Measurements from ENCODE around the gene PRKCE.

The PRKCE gene

GRCh38 chr2:45963816-45964215 is 312.3 kb downstream of the PRKCE start:
- peaks cover 14% of the 10 kb centered on the region for H3K4me1 Mint-ChIP-seq (ENCODE audit: low read depth)
- no peaks in the 10 kb centered on the region for H3K27me3 Mint-ChIP-seq (ENCODE audit: low read depth)
- H3K36me3 Mint-ChIP-seq (ENCODE audit: low read depth) = no peaks in the 10 kb centered on the region
- no peaks in the 10 kb centered on the region for H3K9me3 Mint-ChIP-seq
- H3K27ac Mint-ChIP-seq = no peak overlapping the region
- no peak for DNase-seq (ENCODE audit: low spot score)
- H3K4me3 Mint-ChIP-seq = no peak overlapping the region

GRCh38 chr2:45964223-45964841 is 312.9 kb downstream of the PRKCE start:
- H3K4me1 Mint-ChIP-seq (ENCODE audit: low read depth) = peaks cover 14% of the 10 kb centered on the region
- no peaks in the 10 kb centered on the region for H3K36me3 Mint-ChIP-seq (ENCODE audit: low read depth)
- peak overlapping the region; percentile 6 for H3K4me3 Mint-ChIP-seq
- no peak overlapping the region for H3K27ac Mint-ChIP-seq
- H3K27me3 Mint-ChIP-seq (ENCODE audit: low read depth) = no peaks in the 10 kb centered on the region
- no peaks in the 10 kb centered on the region for H3K9me3 Mint-ChIP-seq
- DNase-seq (ENCODE audit: low spot score) = no peak

GRCh38 chr2:45964906-45965305 is 313.4 kb downstream of the PRKCE start:
- H3K27me3 Mint-ChIP-seq (ENCODE audit: low read depth) = no peaks in the 10 kb centered on the region
- no peak overlapping the region for H3K27ac Mint-ChIP-seq
- H3K36me3 Mint-ChIP-seq (ENCODE audit: low read depth) = no peaks in the 10 kb centered on the region
- H3K4me1 Mint-ChIP-seq (ENCODE audit: low read depth) = peaks cover 14% of the 10 kb centered on the region
- no peak overlapping the region for H3K4me3 Mint-ChIP-seq
- no peak for DNase-seq (ENCODE audit: low spot score)
- H3K9me3 Mint-ChIP-seq = no peaks in the 10 kb centered on the region

GRCh38 chr2:45965871-45966498 is 314.5 kb downstream of the PRKCE start:
- peaks cover 14% of the 10 kb centered on the region for H3K4me1 Mint-ChIP-seq (ENCODE audit: low read depth)
- no peaks in the 10 kb centered on the region for H3K9me3 Mint-ChIP-seq
- no peak overlapping the region for H3K27ac Mint-ChIP-seq
- H3K27me3 Mint-ChIP-seq (ENCODE audit: low read depth) = no peaks in the 10 kb centered on the region
- DNase-seq (ENCODE audit: low spot score) = no peak
- H3K4me3 Mint-ChIP-seq = no peak overlapping the region
- no peaks in the 10 kb centered on the region for H3K36me3 Mint-ChIP-seq (ENCODE audit: low read depth)

- no peak overlapping the region for H3K27ac Mint-ChIP-seq
- H3K36me3 Mint-ChIP-seq (ENCODE audit: low read depth) = no peaks in the 10 kb centered on the region
- no peak for DNase-seq (ENCODE audit: low spot score)
Measured at GRCh38 chr2:45968946-45969584, 317.6 kb downstream of the PRKCE start.

GRCh38 chr2:45973426-45973825 is 322.0 kb downstream of the PRKCE start:
- H3K9me3 Mint-ChIP-seq = no peaks in the 10 kb centered on the region
- H3K4me1 Mint-ChIP-seq (ENCODE audit: low read depth) = no peaks in the 10 kb centered on the region
- H3K27me3 Mint-ChIP-seq (ENCODE audit: low read depth) = peaks cover 6% of the 10 kb centered on the region
- H3K36me3 Mint-ChIP-seq (ENCODE audit: low read depth) = no peaks in the 10 kb centered on the region
- no peak overlapping the region for H3K4me3 Mint-ChIP-seq
- no peak for DNase-seq (ENCODE audit: low spot score)
- H3K27ac Mint-ChIP-seq = no peak overlapping the region

More at GRCh38 chr2:45968946-45969584, 317.6 kb downstream of the PRKCE start:
- Mint-ChIP-seq H3K4me1 (ENCODE audit: low read depth) (peaks cover 13% of the 10 kb centered on the region), H3K9me3 (no peaks in the 10 kb centered on the region), H3K27me3 (ENCODE audit: low read depth) (peaks cover 6% of the 10 kb centered on the region), H3K4me3 (no peak overlapping the region)

GRCh38 chr2:45974056-45974455 is 322.6 kb downstream of the PRKCE start:
- Mint-ChIP-seq H3K27ac (no peak overlapping the region), H3K4me1 (ENCODE audit: low read depth) (no peaks in the 10 kb centered on the region), H3K4me3 (no peak overlapping the region), H3K9me3 (no peaks in the 10 kb centered on the region), H3K27me3 (ENCODE audit: low read depth) (peaks cover 6% of the 10 kb centered on the region), H3K36me3 (ENCODE audit: low read depth) (no peaks in the 10 kb centered on the region)
- no peak for DNase-seq (ENCODE audit: low spot score)

- no peaks in the 10 kb centered on the region for H3K9me3 Mint-ChIP-seq
- no peaks in the 10 kb centered on the region for H3K36me3 Mint-ChIP-seq (ENCODE audit: low read depth)
- no peak overlapping the region for H3K4me3 Mint-ChIP-seq
- peaks cover 6% of the 10 kb centered on the region for H3K4me1 Mint-ChIP-seq (ENCODE audit: low read depth)
- DNase-seq (ENCODE audit: low spot score) = peak; percentile 8
- peaks cover 6% of the 10 kb centered on the region for H3K27me3 Mint-ChIP-seq (ENCODE audit: low read depth)
- no peak overlapping the region for H3K27ac Mint-ChIP-seq
Measured at GRCh38 chr2:45974762-45975408, 323.4 kb downstream of the PRKCE start.

- no peaks in the 10 kb centered on the region for H3K9me3 Mint-ChIP-seq
- peaks cover 6% of the 10 kb centered on the region for H3K4me1 Mint-ChIP-seq (ENCODE audit: low read depth)
- no peak for DNase-seq (ENCODE audit: low spot score)
- peaks cover 6% of the 10 kb centered on the region for H3K27me3 Mint-ChIP-seq (ENCODE audit: low read depth)
- no peaks in the 10 kb centered on the region for H3K36me3 Mint-ChIP-seq (ENCODE audit: low read depth)
- no peak overlapping the region for H3K27ac Mint-ChIP-seq
- no peak overlapping the region for H3K4me3 Mint-ChIP-seq
Measured at GRCh38 chr2:45975752-45976517, 324.5 kb downstream of the PRKCE start.

- H3K9me3 Mint-ChIP-seq = no peaks in the 10 kb centered on the region
- H3K27ac Mint-ChIP-seq = no peak overlapping the region
- H3K4me1 Mint-ChIP-seq (ENCODE audit: low read depth) = peaks cover 6% of the 10 kb centered on the region
- no peak overlapping the region for H3K4me3 Mint-ChIP-seq
- no peak for DNase-seq (ENCODE audit: low spot score)
- H3K27me3 Mint-ChIP-seq (ENCODE audit: low read depth) = no peaks in the 10 kb centered on the region
- no peaks in the 10 kb centered on the region for H3K36me3 Mint-ChIP-seq (ENCODE audit: low read depth)
Measured at GRCh38 chr2:45978302-45978859, 326.9 kb downstream of the PRKCE start.

- no peaks in the 10 kb centered on the region for H3K36me3 Mint-ChIP-seq (ENCODE audit: low read depth)
- DNase-seq (ENCODE audit: low spot score) = no peak
- H3K27me3 Mint-ChIP-seq (ENCODE audit: low read depth) = no peaks in the 10 kb centered on the region
- no peak overlapping the region for H3K4me3 Mint-ChIP-seq
- H3K27ac Mint-ChIP-seq = no peak overlapping the region
- H3K9me3 Mint-ChIP-seq = no peaks in the 10 kb centered on the region
- H3K4me1 Mint-ChIP-seq (ENCODE audit: low read depth) = peaks cover 6% of the 10 kb centered on the region
Measured at GRCh38 chr2:45979065-45979464, 327.6 kb downstream of the PRKCE start.

- Mint-ChIP-seq H3K27ac (no peak overlapping the region), H3K9me3 (no peaks in the 10 kb centered on the region), H3K36me3 (ENCODE audit: low read depth) (no peaks in the 10 kb centered on the region), H3K4me3 (no peak overlapping the region), H3K27me3 (ENCODE audit: low read depth) (no peaks in the 10 kb centered on the region), H3K4me1 (ENCODE audit: low read depth) (peaks cover 6% of the 10 kb centered on the region)
- no peak for DNase-seq (ENCODE audit: low spot score)
Measured at GRCh38 chr2:45980161-45980865, 328.8 kb downstream of the PRKCE start.

GRCh38 chr2:45981384-45981930 is 330.0 kb downstream of the PRKCE start:
- no peaks in the 10 kb centered on the region for H3K36me3 Mint-ChIP-seq (ENCODE audit: low read depth)
- no peak overlapping the region for H3K4me3 Mint-ChIP-seq
- peaks cover 6% of the 10 kb centered on the region for H3K4me1 Mint-ChIP-seq (ENCODE audit: low read depth)
- no peaks in the 10 kb centered on the region for H3K9me3 Mint-ChIP-seq
- H3K27me3 Mint-ChIP-seq (ENCODE audit: low read depth) = no peaks in the 10 kb centered on the region
- DNase-seq (ENCODE audit: low spot score) = no peak
- no peak overlapping the region for H3K27ac Mint-ChIP-seq
